Colonic mucosa (tissue), 4 donors: ENCODE data around the gene ZNF609. TPM values are rescaled to one million over a fixed set of nuclear protein-coding genes. Genes with fewer than 3 reads are reported as not detected.

Source experiments
- DNase-seq: peaks from one replicate; pipeline ENCODE4 v3.0.0-alpha.2; 2020
- H3K27ac ChIP-seq: fragments of 200-600 bp; one replicate; pipeline ENCODE4 v1.8.0; 2021
- H3K27me3 ChIP-seq: fragments of 200-600 bp; one replicate; pipeline ENCODE4 v1.8.0; 2021
- H3K36me3 ChIP-seq: fragments of 200-600 bp; one replicate; pipeline ENCODE4 v1.8.0; 2021
- H3K4me1 ChIP-seq: fragments of 200-600 bp; one replicate; pipeline ENCODE4 v1.8.0; 2021; ENCODE audit warnings: mild to moderate bottlenecking
- H3K4me3 ChIP-seq: fragments of 200-600 bp; one replicate; pipeline ENCODE4 v1.8.0; 2021
- H3K9ac ChIP-seq, 2 donors: one replicate each; pipeline ENCODE4 v1.7.0; 2013; ENCODE audit warnings: control low read depth in 2 of 2, low read depth in 2 of 2, low read length in 2 of 2
- H3K9me3 ChIP-seq: fragments of 200-600 bp; one replicate; pipeline ENCODE4 v1.8.0; 2021
- intact Hi-C: fragments of 100-400 bp; cut with DNase I; formaldehyde crosslinking; loops from one replicate; pipeline ENCODE4 v1.14.1; 2022
- total RNA-seq, 2 donors: library from RNA; stranded (reverse); fragmentation: NEBNext Ultra II Directional in 1 of 2; extraction: Animal tissue kit (Norgen Biotek cat#: 25700) in 1 of 2; gene quantifications; one replicate each; pipeline ENCODE4 v1.2.1, GENCODE V29; 2021
- TF ChIP-seq, protein P1 (sequence below): fragments of 200-600 bp; IDR thresholded peaks from one replicate; pipeline ENCODE4 v1.8.0; 2022; ENCODE audit warnings: antibody characterized with exemption, mild to moderate bottlenecking
- donor health status: healthy.
- donor health status: DM: no; HTN: no; CAD: no.
- donor health status: DM: no; HTN: no; CAD: no.

Gene ZNF609
- total RNA-seq, 2 donors from 2014 or later, result 24.5 to 24.8 TPM

DNA sequence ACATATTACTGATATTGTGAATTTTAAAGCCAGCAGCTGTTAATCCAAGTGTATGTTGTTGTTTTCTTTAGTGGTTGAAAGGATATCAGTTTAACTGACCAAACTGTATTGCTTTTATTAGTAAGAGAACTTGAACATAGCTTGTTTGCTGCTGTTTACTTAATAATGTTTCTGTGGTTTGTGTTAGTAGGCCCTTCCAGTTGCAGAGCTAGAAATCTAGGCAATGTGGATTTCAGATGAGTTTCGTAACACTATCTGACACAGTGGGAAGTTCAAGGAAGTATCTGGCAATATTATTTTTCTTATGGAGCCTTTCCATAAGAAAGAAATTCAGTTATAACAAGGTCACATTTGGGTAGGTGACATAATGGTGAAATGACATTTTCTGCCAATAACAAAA is 18.5 kb downstream of the ZNF609 start:
- Histone ChIP-seq H3K4me1 (no peaks in the 10 kb centered on the region), H3K9ac (no peak overlapping the region), H3K27ac (no peak overlapping the region), H3K36me3 (no peaks in the 10 kb centered on the region), H3K27me3 (no peaks in the 10 kb centered on the region), H3K4me3 (no peak overlapping the region), H3K9me3 (no peaks in the 10 kb centered on the region)
- DNase-seq, result no peak
- intact Hi-C loops, result no loop called here
- TF ChIP-seq, protein P1, sequence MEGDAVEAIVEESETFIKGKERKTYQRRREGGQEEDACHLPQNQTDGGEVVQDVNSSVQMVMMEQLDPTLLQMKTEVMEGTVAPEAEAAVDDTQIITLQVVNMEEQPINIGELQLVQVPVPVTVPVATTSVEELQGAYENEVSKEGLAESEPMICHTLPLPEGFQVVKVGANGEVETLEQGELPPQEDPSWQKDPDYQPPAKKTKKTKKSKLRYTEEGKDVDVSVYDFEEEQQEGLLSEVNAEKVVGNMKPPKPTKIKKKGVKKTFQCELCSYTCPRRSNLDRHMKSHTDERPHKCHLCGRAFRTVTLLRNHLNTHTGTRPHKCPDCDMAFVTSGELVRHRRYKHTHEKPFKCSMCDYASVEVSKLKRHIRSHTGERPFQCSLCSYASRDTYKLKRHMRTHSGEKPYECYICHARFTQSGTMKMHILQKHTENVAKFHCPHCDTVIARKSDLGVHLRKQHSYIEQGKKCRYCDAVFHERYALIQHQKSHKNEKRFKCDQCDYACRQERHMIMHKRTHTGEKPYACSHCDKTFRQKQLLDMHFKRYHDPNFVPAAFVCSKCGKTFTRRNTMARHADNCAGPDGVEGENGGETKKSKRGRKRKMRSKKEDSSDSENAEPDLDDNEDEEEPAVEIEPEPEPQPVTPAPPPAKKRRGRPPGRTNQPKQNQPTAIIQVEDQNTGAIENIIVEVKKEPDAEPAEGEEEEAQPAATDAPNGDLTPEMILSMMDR, result no peak

GRCh38 chr15:64480891-64481290 is 20.5 kb downstream of the ZNF609 start:
- Histone ChIP-seq H3K9ac (no peak overlapping the region), H3K4me3 (no peak overlapping the region), H3K27me3 (no peaks in the 10 kb centered on the region), H3K9me3 (no peaks in the 10 kb centered on the region), H3K27ac (no peak overlapping the region), H3K4me1 (no peaks in the 10 kb centered on the region), H3K36me3 (no peaks in the 10 kb centered on the region)
- intact Hi-C loops, result no loop called here
- TF ChIP-seq, protein P1, result no peak
- no peak for DNase-seq

DNA sequence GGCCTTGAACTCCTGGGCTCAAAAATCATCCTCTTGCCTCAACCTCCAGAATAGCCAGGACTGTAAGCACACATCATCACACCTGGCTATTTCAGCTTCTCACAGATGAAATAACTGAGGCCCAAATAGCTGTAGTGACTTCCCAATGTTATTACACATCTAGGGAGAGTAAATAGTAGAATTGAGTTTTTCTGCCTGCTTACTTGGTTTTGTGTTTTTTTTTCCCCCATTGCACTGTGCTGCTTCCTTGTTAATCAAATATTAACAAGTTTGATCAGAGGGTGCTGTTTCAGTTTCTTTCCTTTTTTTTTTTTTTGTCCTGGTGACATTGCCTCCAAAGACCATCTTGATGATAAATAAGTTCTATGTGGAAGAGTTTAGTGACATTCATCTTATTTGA is 23.4 kb downstream of the ZNF609 start:
- no peaks in the 10 kb centered on the region for H3K27me3 ChIP-seq
- no peak overlapping the region for H3K27ac ChIP-seq
- intact Hi-C loops, result no loop called here
- DNase-seq, result no peak
- H3K9me3 ChIP-seq, result no peaks in the 10 kb centered on the region
- TF ChIP-seq, protein P1, result no peak
- H3K4me3 ChIP-seq, result no peak overlapping the region
- H3K4me1 ChIP-seq, result no peaks in the 10 kb centered on the region
- H3K36me3 ChIP-seq, result no peaks in the 10 kb centered on the region
- H3K9ac ChIP-seq, result no peak overlapping the region

GRCh38 chr15:64485796-64486195 is 25.4 kb downstream of the ZNF609 start:
- DNase-seq, result no peak
- no peaks in the 10 kb centered on the region for H3K27me3 ChIP-seq
- TF ChIP-seq, protein P1, result no peak
- no peaks in the 10 kb centered on the region for H3K36me3 ChIP-seq
- intact Hi-C loops, result no loop called here
- H3K9ac ChIP-seq, result no peak overlapping the region
- H3K9me3 ChIP-seq, result no peaks in the 10 kb centered on the region
- H3K27ac ChIP-seq, result no peak overlapping the region
- H3K4me3 ChIP-seq, result no peak overlapping the region
- no peaks in the 10 kb centered on the region for H3K4me1 ChIP-seq

- no peaks in the 10 kb centered on the region for H3K9me3 ChIP-seq
- no peak overlapping the region for H3K9ac ChIP-seq
- TF ChIP-seq, protein P1, result no peak
- intact Hi-C loops, result no loop called here
- H3K27me3 ChIP-seq, result no peaks in the 10 kb centered on the region
- no peaks in the 10 kb centered on the region for H3K36me3 ChIP-seq
- no peak overlapping the region for H3K4me3 ChIP-seq
- H3K27ac ChIP-seq, result no peak overlapping the region
- DNase-seq, result no peak
- no peaks in the 10 kb centered on the region for H3K4me1 ChIP-seq
Measured at GRCh38 chr15:64490598-64491259, 30.4 kb downstream of the ZNF609 start.
